Glutamatergic neuron (in vitro differentiated cells): ENCODE measurements around the gene PRRX2. TPM values are rescaled to one million over a fixed set of nuclear protein-coding genes. Genes with fewer than 3 reads are reported as not detected.

Source experiments
- DNase-seq: peaks from one replicate; pipeline ENCODE4 v3.0.0; 2022
- H3K27ac Mint-ChIP-seq: one replicate; pipeline ENCODE4 v1.8.0; 2020; ENCODE audit warnings: mild to moderate bottlenecking, mixed read lengths, inconsistent platforms; ENCODE audit not compliant: unreplicated experiment
- H3K27me3 Mint-ChIP-seq: one replicate; pipeline ENCODE4 v1.8.0; 2020; ENCODE audit warnings: mild to moderate bottlenecking, moderate library complexity, mixed read lengths, inconsistent platforms; ENCODE audit not compliant: unreplicated experiment
- H3K36me3 Mint-ChIP-seq: one replicate; pipeline ENCODE4 v1.8.0; 2020; ENCODE audit warnings: mild to moderate bottlenecking, mixed read lengths, inconsistent platforms; ENCODE audit not compliant: unreplicated experiment
- H3K4me1 Mint-ChIP-seq: one replicate; pipeline ENCODE4 v1.8.0; 2020; ENCODE audit warnings: mild to moderate bottlenecking, low read depth, mixed read lengths, inconsistent platforms; ENCODE audit not compliant: unreplicated experiment
- H3K4me3 Mint-ChIP-seq: one replicate; pipeline ENCODE4 v1.8.0; 2020; ENCODE audit warnings: mild to moderate bottlenecking, mixed read lengths, inconsistent platforms; ENCODE audit not compliant: unreplicated experiment
- H3K9me3 Mint-ChIP-seq: one replicate; pipeline ENCODE4 v1.8.0; 2020; ENCODE audit warnings: mild to moderate bottlenecking, moderate library complexity, mixed read lengths, inconsistent platforms; ENCODE audit not compliant: unreplicated experiment
- CTCF ChIP-seq: fragments of 200-600 bp; sonication (generic); IDR thresholded peaks from one replicate; pipeline ENCODE4 v1.5.0; 2021; ENCODE audit not compliant: partially characterized antibody, unreplicated experiment
- total RNA-seq: library from RNA; stranded (reverse); fragmentation: NEBNext Ultra II Directional; extraction: Animal tissue kit (Norgen Biotek cat#: 25700); gene quantifications from one replicate; pipeline ENCODE4 v1.2.1, GENCODE V29; 2021; ENCODE audit not compliant: unreplicated experiment

PRRX2 gene
- total RNA-seq, 1 donor from 2014 or later = 2.3 TPM

- TF ChIP-seq CTCF = no peak
Measured at GRCh38 chr9:129649726-129650679, 15.4 kb upstream of the PRRX2 start.

GRCh38 chr9:129650680-129651235 is 14.7 kb upstream of the PRRX2 start:
- H3K36me3 Mint-ChIP-seq = no peaks in the 10 kb centered on the region
- H3K4me3 Mint-ChIP-seq = no peak overlapping the region
- H3K4me1 Mint-ChIP-seq = peaks cover 2% of the 10 kb centered on the region
- no peak for TF ChIP-seq CTCF
- H3K27ac Mint-ChIP-seq = no peak overlapping the region
- no peak for DNase-seq
- peaks cover 5% of the 10 kb centered on the region for H3K9me3 Mint-ChIP-seq
- H3K27me3 Mint-ChIP-seq = peaks cover 6% of the 10 kb centered on the region

More at GRCh38 chr9:129649726-129650679, 15.4 kb upstream of the PRRX2 start:
- no peaks in the 10 kb centered on the region for H3K36me3 Mint-ChIP-seq
- H3K27me3 Mint-ChIP-seq = peaks cover 6% of the 10 kb centered on the region
- H3K4me3 Mint-ChIP-seq = no peak overlapping the region
- peaks cover 2% of the 10 kb centered on the region for H3K4me1 Mint-ChIP-seq
- DNase-seq = no peak
- H3K27ac Mint-ChIP-seq = no peak overlapping the region
- peaks cover 5% of the 10 kb centered on the region for H3K9me3 Mint-ChIP-seq

GRCh38 chr9:129653823-129654553 is 11.5 kb upstream of the PRRX2 start:
- H3K27me3 Mint-ChIP-seq = peaks cover 6% of the 10 kb centered on the region
- no peak for DNase-seq
- TF ChIP-seq CTCF = no peak
- H3K27ac Mint-ChIP-seq = no peak overlapping the region
- no peak overlapping the region for H3K4me3 Mint-ChIP-seq
- peaks cover 2% of the 10 kb centered on the region for H3K4me1 Mint-ChIP-seq
- no peaks in the 10 kb centered on the region for H3K36me3 Mint-ChIP-seq
- H3K9me3 Mint-ChIP-seq = peaks cover 2% of the 10 kb centered on the region

GRCh38 chr9:129654554-129655040 is 10.8 kb upstream of the PRRX2 start:
- DNase-seq = no peak
- Mint-ChIP-seq H3K27ac (no peak overlapping the region), H3K36me3 (no peaks in the 10 kb centered on the region), H3K4me1 (peaks cover 2% of the 10 kb centered on the region), H3K9me3 (peaks cover 2% of the 10 kb centered on the region), H3K4me3 (no peak overlapping the region), H3K27me3 (peaks cover 6% of the 10 kb centered on the region)
- TF ChIP-seq CTCF = no peak
